PC-9 (cell line): ENCODE measurements around the gene CNGB1. TPM values are rescaled to one million over a fixed set of nuclear protein-coding genes. Genes with fewer than 3 reads are reported as not detected.

ENCODE experiments used
- BruUV-seq: library from RNA; stranded (reverse); fragments of 400-500 nt; replicated peaks from 2 replicates; lab custom pipeline; 2021; lab: Mats Ljungman, UMichigan
- CTCF ChIA-PET: fragments of 300-600 bp; sonication (Branson Sonifier 250); formaldehyde crosslinking; loops from one replicate; lab custom pipeline; 2022; ENCODE audit warnings: antibody characterized with exemption; lab: Charles Lee
- POLR2A ChIA-PET: fragments of 300-600 bp; sonication (Branson Sonifier 250); formaldehyde crosslinking; loops from one replicate; lab custom pipeline; 2022; ENCODE audit warnings: antibody characterized with exemption; ENCODE audit not compliant: unreplicated experiment; lab: Charles Lee
- DNase-seq, 2 experiments: peaks; one replicate each; pipeline versions ENCODE4 v3.0.0 to v3.0.0-alpha.2; 2015 to 2022; ENCODE audit warnings: mixed read lengths in 1 of 2
- H2AFZ ChIP-seq: fragments of 200-600 bp; sonication (generic); 2 replicates; pipeline ENCODE4 v1.8.1; 2017; ENCODE audit warnings: antibody characterized with exemption
- H3F3A ChIP-seq: fragments of 200-600 bp; sonication (generic); 2 replicates; pipeline ENCODE4 v1.8.1; 2017; ENCODE audit warnings: antibody characterized with exemption, mild to moderate bottlenecking, low read depth; ENCODE audit not compliant: insufficient read depth
- H3K27ac ChIP-seq: fragments of 200-600 bp; sonication (generic); 2 replicates; pipeline ENCODE4 v1.6.1; 2016; ENCODE audit warnings: mixed run types
- H3K27me3 ChIP-seq: fragments of 200-600 bp; sonication (generic); 2 replicates; pipeline ENCODE4 v1.6.1; 2016; ENCODE audit warnings: low read depth, mixed run types; ENCODE audit not compliant: insufficient read depth
- H3K36me3 ChIP-seq: fragments of 200-600 bp; sonication (generic); 2 replicates; pipeline ENCODE4 v1.6.1; 2016; ENCODE audit warnings: low read depth, mixed run types
- H3K4me1 ChIP-seq: fragments of 200-600 bp; sonication (generic); replicated peaks from 2 replicates; pipeline ENCODE4 v1.6.1; 2016; ENCODE audit warnings: mixed run types; ENCODE audit not compliant: insufficient read depth
- H3K4me2 ChIP-seq: fragments of 200-600 bp; sonication (generic); 2 replicates; pipeline ENCODE4 v1.6.1; 2017; ENCODE audit warnings: mixed run types
- H3K4me3 ChIP-seq: fragments of 200-600 bp; sonication (generic); 2 replicates; pipeline ENCODE4 v1.6.1; 2016; ENCODE audit warnings: mixed run types
- H3K79me2 ChIP-seq: fragments of 200-600 bp; sonication (generic); 2 replicates; pipeline ENCODE4 v1.6.1; 2017; ENCODE audit warnings: low read depth, mixed run types
- H3K9me2 ChIP-seq: fragments of 200-600 bp; sonication (generic); 2 replicates; pipeline ENCODE4 v1.8.1; 2017; ENCODE audit warnings: mild to moderate bottlenecking; ENCODE audit not compliant: insufficient read depth
- H3K9me3 ChIP-seq: fragments of 200-600 bp; sonication (generic); 2 replicates; pipeline ENCODE4 v1.8.1; 2016; ENCODE audit warnings: low read depth; ENCODE audit not compliant: insufficient read depth
- H4K20me1 ChIP-seq: fragments of 200-600 bp; sonication (generic); 2 replicates; pipeline ENCODE4 v1.8.1; 2017; ENCODE audit not compliant: insufficient read depth
- CTCF ChIP-seq: fragments of 200-600 bp; sonication (generic); conservative IDR thresholded peaks from 2 replicates; pipeline ENCODE4 v1.6.1; 2017; ENCODE audit warnings: mixed run types, antibody characterized with exemption, mild to moderate bottlenecking, moderate library complexity
- EZH2 ChIP-seq: fragments of 200-600 bp; sonication (generic); IDR thresholded peaks from 2 replicates; pipeline ENCODE4 v1.8.0; 2017; ENCODE audit warnings: antibody characterized with exemption, low read depth
- intact Hi-C: fragments of 100-400 bp; cut with micrococcal nuclease; formaldehyde crosslinking; loops from one replicate; pipeline ENCODE4 v1.10.0; 2022; ENCODE audit not compliant: unreplicated experiment
- total RNA-seq: library from RNA; stranded (reverse); gene quantifications from 2 replicates; pipeline ENCODE4 v1.2.3, GENCODE V29; 2021

CNGB1 gene
- total RNA-seq, 1 experiment from 2014 or later: 1.1 TPM

GRCh38 chr16:57991551-57992059 is 20.7 kb upstream of the CNGB1 start:
- H3K27ac ChIP-seq: peak overlapping the region; percentile 96
- H4K20me1 ChIP-seq: no peaks in the 10 kb centered on the region
- POLR2A ChIA-PET: no interaction called here
- H3K4me3 ChIP-seq: no peak overlapping the region
- DNase-seq: no peak
- peaks cover 16% of the 10 kb centered on the region for H3K79me2 ChIP-seq
- no TSS peak for BruUV-seq
- intact Hi-C loops: loop anchor here (2.0 kb wide), 1 partner anchor 33 kb away; no protein-coding TSS in a partner anchor
- no peak overlapping the region for H3K4me2 ChIP-seq
- H2AFZ ChIP-seq: no peak overlapping the region
- peaks cover 33% of the 10 kb centered on the region for H3F3A ChIP-seq
- no peaks in the 10 kb centered on the region for H3K9me2 ChIP-seq
- H3K27me3 ChIP-seq: no peaks in the 10 kb centered on the region
- H3K36me3 ChIP-seq: peaks cover 8% of the 10 kb centered on the region; the same call in 1 of the 2 replicates
- TF ChIP-seq EZH2 (no peak), CTCF (no peak)
- peaks cover 53% of the 10 kb centered on the region for H3K4me1 ChIP-seq
- no peaks in the 10 kb centered on the region for H3K9me3 ChIP-seq
- CTCF ChIA-PET: no interaction called here

- intact Hi-C loops: no loop called here
- H3K4me2 ChIP-seq: no peak overlapping the region
- no peaks in the 10 kb centered on the region for H3K9me3 ChIP-seq
- H3K4me1 ChIP-seq: peaks cover 33% of the 10 kb centered on the region
- ChIA-PET CTCF (no interaction called here), POLR2A (interaction anchor here (0.6 kb wide), 1 partner anchor 182 kb away, joined by 3 read pairs; no protein-coding TSS in a partner anchor)
- H4K20me1 ChIP-seq: no peaks in the 10 kb centered on the region
- TF ChIP-seq EZH2 (no peak), CTCF (no peak)
- no peaks in the 10 kb centered on the region; the same call in 1 of the 2 replicates for H3K79me2 ChIP-seq
- BruUV-seq: no TSS peak
- no peak overlapping the region for H3K4me3 ChIP-seq
- 0 out of 2 replicates have a peak overlapping the region, but pooled peaks have one; percentile 9 for H3K27ac ChIP-seq
- DNase-seq: peak; percentile 51 to 58
- no peaks in the 10 kb centered on the region for H3K9me2 ChIP-seq
- peaks cover 25% of the 10 kb centered on the region for H3F3A ChIP-seq
- no peaks in the 10 kb centered on the region for H3K27me3 ChIP-seq
- H2AFZ ChIP-seq: no peak overlapping the region
- no peaks in the 10 kb centered on the region; the same call in 1 of the 2 replicates for H3K36me3 ChIP-seq
Measured at GRCh38 chr16:57988929-57989328, 18.0 kb upstream of the CNGB1 start.

GRCh38 chr16:57987441-57988177 is 16.7 kb upstream of the CNGB1 start:
- Histone ChIP-seq H3K4me2 (no peak overlapping the region), H3K79me2 (no peaks in the 10 kb centered on the region), H3K4me3 (no peak overlapping the region), H3K27me3 (no peaks in the 10 kb centered on the region), H4K20me1 (no peaks in the 10 kb centered on the region), H3K27ac (no peak overlapping the region), H3K36me3 (no peaks in the 10 kb centered on the region), H3K9me2 (no peaks in the 10 kb centered on the region), H2AFZ (no peak overlapping the region), H3K9me3 (no peaks in the 10 kb centered on the region), H3F3A (peaks cover 14% of the 10 kb centered on the region), H3K4me1 (peaks cover 19% of the 10 kb centered on the region)
- TF ChIP-seq CTCF (no peak), EZH2 (no peak)
- ChIA-PET POLR2A (interaction anchor here (0.6 kb wide), 1 partner anchor 29 kb away, joined by 3 read pairs; no protein-coding TSS in a partner anchor), CTCF (no interaction called here)
- no TSS peak for BruUV-seq
- intact Hi-C loops: no loop called here
- no peak for DNase-seq
